Ramos (cell line): ENCODE data around the gene PEX11A.

Experiments used
- in situ Hi-C: fragments of 300-500 bp; cut with MboI; formaldehyde crosslinking; loops from one replicate; pipeline ENCODE4 v1.14.3; 2022; ENCODE audit warnings: low sequenced_read_pairs; ENCODE audit not compliant: unreplicated experiment

Gene PEX11A

GRCh38 chr15:89677381-89677780 lies 13.2 kb downstream of the PEX11A start:
- in situ Hi-C loops, result no loop called here

DNA sequence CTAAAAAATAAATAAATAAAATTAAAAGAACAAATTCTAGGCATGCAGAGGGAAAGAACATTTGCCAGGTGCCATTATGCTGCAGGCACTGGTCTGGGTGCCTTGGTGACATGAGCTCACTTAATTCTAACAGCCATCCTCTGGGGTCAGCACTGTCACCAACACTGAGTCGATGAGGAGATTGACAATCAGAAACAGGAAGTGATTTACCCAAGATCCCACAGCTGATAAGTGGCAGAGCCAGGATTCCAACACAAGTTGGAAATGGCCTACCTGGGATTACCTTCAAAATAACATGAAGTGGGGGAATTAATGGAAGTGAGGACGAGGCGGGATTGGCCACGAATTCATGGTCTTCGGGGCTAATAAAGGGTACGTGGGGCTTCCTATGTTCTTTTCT lies 14.9 kb downstream of the PEX11A start:
- in situ Hi-C loops, result no loop called here

GRCh38 chr15:89674526-89674925 lies 16.0 kb downstream of the PEX11A start:
- in situ Hi-C loops, result no loop called here

DNA sequence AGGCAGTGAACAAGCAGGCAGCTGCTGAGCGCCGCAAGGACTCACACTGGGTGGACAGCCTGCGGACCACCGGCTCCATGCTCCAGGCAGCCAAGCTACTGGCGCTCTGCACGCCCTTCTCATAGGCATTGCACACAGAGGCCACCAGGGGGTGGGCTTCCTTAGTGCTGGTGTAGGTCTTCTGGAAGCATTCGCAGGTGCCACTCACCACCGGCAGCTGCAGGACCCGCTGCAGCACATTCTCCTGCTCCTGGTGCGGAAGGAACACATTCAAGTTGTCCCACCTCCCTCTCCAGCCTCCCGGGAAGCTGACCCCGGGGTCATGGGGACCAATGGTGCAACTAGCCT lies 17.4 kb downstream of the PEX11A start:
- in situ Hi-C loops, result no loop called here

GRCh38 chr15:89672221-89673164 lies 18.1 kb downstream of the PEX11A start:
- in situ Hi-C loops, result no loop called here

DNA sequence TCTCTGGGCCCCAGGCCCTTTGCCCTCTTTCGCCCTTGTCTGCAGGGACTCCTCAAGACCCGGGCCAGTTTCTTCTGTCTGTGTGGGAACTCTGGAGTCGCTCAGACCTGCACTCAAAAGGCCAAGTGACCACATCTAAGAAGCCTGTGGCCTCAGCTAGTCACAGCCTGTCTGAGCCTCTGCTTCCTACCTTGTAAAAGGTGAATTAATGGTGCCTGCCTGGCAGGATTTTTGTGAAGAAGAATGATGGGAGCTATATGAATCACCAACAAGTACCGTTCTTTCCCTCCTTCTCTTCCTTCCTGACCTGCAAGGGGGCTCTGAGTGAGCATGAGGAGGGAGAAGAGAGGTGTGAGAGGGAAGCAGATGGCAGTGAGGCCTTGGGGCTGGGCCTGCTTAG lies 18.9 kb downstream of the PEX11A start:
- in situ Hi-C loops, result no loop called here

DNA sequence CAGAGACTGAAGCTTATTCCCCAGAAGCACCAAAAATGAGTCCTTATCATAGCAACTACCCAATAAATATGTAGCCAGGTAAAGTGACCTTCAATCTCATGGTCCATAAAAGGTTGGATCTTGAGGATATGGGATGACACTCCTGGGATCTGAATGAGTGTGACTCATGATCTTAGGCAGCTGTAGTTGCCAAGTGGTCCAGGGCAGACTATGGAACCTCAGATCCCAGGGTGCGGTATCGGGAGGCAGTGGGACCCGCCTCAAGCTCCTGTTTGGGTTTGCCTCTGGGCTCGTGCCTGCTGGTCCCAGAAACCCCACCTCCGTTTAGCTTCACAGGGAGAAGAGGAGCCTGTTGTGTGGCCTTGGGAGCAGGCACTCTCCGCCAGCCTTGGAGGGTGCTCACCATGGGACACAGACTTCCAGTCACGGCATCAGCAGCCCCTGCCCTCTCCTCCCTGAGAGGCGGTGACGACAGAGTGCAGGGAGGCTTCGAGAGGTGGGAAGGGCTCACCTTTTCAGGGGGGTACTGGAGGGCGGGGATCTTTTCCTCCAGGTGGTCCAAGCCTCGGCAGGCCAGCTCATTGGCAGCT lies 19.5 kb downstream of the PEX11A start:
- in situ Hi-C loops, result no loop called here

DNA sequence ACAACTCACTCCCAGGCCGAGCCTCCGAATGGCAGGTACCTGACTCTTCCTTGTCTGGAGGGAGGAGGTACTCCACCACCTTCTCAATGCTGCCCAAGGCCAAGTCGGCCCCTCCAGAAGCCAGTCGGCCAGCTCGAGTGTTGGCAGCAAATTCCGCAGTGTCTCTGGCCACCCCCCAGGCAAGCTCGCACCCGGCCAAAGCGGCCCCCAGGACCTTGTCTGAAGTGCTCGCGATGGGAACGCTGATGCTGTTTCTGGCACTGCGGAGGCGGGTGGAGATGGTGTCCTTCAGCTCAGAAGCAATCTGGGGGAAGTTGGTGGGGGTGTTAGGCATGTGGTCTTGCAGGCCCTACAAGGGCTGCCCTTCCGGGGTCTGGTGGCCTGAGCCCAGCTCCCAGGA lies 20.6 kb downstream of the PEX11A start:
- in situ Hi-C loops, result no loop called here

GRCh38 chr15:89669309-89669865 lies 21.2 kb downstream of the PEX11A start:
- in situ Hi-C loops, result no loop called here

DNA sequence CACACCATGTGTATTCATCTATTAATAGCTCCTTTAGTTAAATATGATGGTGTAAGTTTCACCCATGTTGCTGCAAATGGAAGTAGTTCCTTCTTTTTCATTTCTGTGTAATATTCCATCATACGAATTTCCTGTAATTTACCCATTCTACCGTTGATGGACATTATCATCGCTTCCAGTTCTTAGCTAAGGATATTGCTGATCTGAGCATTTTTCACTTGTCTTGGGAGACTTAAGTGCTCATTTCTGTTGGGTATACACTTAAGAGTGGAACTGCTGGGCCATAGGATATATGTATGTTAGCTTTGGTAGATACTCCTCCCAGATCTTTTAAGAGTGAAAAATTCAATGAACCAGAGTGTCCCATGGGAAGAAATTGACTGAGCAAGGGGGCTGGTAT lies 22.4 kb downstream of the PEX11A start:
- in situ Hi-C loops, result no loop called here

DNA sequence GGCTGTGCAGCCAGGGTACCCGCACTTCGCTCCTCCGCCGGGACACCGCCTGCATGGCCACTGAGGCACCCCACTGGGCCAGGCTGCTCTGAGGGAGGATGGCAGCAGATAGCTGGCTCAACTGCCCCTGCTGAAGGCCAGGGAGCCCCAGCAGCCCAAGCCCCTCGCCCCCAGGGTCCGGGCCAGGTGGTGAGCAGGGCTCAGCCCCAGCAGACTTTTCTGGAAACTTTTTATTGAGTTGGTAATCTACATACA lies 22.9 kb downstream of the PEX11A start:
- in situ Hi-C loops, result no loop called here

- in situ Hi-C loops, result no loop called here
Measured at GRCh38 chr15:89666858-89667705, 23.5 kb downstream of the PEX11A start.

- in situ Hi-C loops, result no loop called here
Measured at GRCh38 chr15:89666184-89666857, 24.2 kb downstream of the PEX11A start.

DNA sequence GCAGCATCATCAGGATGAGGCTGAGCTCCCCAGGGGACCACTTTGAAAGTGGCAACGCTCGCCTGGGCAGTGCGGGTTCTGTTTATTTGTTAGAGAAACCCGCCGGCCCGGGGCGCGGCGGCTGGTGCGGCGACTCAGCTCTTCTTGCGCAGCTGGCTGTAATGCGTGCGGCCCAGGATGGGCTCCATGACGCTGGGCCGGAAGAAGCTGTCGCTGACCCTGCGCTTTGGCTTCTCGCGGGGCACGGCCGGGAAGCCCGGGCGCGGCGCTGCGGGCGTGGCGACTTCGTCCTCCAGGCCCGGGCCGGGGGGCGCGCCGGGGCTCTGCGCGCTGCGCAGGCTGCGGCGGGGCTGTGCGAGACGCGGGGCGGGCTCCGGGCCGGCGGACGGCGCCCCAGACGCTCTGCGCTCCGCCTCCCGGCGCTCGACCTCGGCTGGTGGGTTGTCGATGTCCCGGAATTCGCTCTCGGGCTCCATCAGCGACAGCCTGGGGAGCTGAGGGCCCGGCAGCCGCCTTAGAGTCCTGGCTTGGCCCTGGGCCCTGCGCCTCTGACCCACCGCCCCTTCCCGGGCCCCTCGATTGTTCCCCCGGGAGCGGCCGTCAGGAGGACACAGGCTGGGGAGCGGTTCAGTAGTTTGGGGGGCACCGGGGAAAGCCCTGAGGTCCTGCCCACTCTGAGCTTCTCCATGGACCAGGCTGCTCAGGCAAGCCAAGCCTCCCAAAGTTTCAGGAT lies 24.9 kb downstream of the PEX11A start:
- in situ Hi-C loops, result no loop called here

DNA sequence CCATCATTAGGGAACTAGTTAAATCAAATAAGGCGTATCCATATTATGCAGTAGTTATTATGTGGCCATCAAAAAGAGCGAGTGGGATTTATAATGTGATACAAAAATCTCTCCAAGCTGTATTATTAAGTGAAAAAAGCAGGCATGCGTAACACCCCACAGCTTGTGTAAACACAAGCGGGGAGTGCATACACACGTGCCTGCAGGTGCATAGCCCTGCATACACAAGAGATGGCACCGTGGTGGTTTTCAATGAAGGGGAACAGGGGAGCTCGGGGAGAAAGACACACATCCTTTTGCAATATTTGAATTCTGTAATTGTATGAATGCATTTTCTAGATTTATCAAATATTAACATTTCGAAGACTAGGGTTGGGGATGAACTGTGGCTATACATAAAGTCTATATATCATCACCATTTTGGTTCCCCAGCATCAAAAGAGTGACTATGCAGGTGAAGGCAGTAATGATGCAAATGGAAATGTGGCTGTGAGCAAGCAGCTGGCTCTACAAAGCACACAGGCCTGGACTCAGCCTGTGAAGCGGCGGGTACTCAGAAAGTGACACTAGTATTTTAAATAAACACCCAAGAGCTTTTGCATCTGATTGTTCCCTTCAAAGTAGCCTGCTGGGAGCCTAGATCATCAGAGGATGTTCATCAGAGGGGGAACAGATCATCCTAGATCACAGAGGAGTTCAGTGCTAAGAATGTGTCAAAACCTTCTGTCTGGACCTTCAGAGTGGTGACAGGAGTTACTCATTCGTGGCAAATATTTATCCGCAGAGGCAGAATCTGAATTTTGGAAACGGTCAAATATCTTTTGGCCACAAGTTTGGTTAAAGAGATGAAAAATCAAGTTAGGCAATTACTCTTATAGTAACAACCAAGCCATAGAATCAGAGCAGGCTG lies 25.9 kb downstream of the PEX11A start:
- in situ Hi-C loops, result no loop called here

GRCh38 chr15:89662893-89663626 lies 27.5 kb downstream of the PEX11A start:
- in situ Hi-C loops, result no loop called here

- in situ Hi-C loops, result no loop called here
Measured at GRCh38 chr15:89660556-89660955, 30.0 kb downstream of the PEX11A start.

DNA sequence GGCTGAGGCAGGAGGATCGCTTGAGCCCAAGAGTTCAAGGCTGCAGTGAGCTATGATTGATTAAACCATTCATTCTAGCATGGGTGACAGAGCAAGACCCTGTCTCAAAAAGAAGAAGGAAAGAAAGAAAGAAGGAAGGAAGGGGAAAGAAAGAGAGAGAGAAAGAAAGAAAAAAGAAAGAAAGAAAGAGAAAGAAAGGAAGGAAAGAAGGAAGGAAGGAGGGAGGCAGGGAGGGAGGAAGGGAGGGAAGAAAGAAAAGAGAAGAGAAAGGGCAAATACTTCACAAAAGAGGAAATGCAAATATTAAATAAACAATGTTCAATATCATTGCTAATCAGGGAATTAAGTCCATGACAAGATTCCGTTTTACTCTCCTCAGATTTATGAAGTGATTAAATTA lies 31.3 kb downstream of the PEX11A start:
- in situ Hi-C loops, result no loop called here
